DND-41 (cell line): ENCODE data around the gene IFNAR1.

Experiments used
- ATAC-seq: fragments of 200-7000 bp; cut with Tn5 transposase; 3 replicates; pipeline ENCODE4 v1.9.1; 2021; ENCODE audit warnings: low read depth; ENCODE audit not compliant: insufficient read depth
- DNase-seq: peaks from one replicate; pipeline ENCODE4 v3.0.0-alpha.2; 2020
- H2AFZ ChIP-seq: 2 replicates; pipeline ENCODE4 v1.6.0; 2012; ENCODE audit warnings: low read depth, low read length
- H3K27ac ChIP-seq: 2 replicates; pipeline ENCODE4 v1.5.1; 2012; ENCODE audit warnings: low read length, inconsistent platforms
- H3K27me3 ChIP-seq: fragments of 200-600 bp; sonication (generic); 2 replicates; pipeline ENCODE4 v1.6.0; 2012; ENCODE audit warnings: low read length, mild to moderate bottlenecking, inconsistent platforms; ENCODE audit not compliant: insufficient read depth, poor library complexity
- H3K36me3 ChIP-seq: 2 replicates; pipeline ENCODE4 v1.5.1; 2012; ENCODE audit warnings: low read length, inconsistent platforms; ENCODE audit not compliant: insufficient read depth
- H3K4me1 ChIP-seq: 2 replicates; pipeline ENCODE4 v1.5.1; 2012; ENCODE audit warnings: mild to moderate bottlenecking, low read length; ENCODE audit not compliant: insufficient read depth
- H3K4me2 ChIP-seq: 2 replicates; pipeline ENCODE4 v1.6.0; 2012; ENCODE audit warnings: mild to moderate bottlenecking, moderate library complexity, low read length, inconsistent platforms; ENCODE audit not compliant: insufficient read depth
- H3K4me3 ChIP-seq, 2 experiments: fragments of 200-600 bp in 1 of 2; shearing (Covaris generic) in 1 of 2; 2 replicates each; pipeline ENCODE4 v1.5.1; 2012 to 2016; ENCODE audit warnings: inconsistent platforms in 2 of 2, low read length in 2 of 2, mild to moderate bottlenecking in 2 of 2, low read depth in 1 of 2, moderate library complexity in 1 of 2
- H3K79me2 ChIP-seq: 2 replicates; pipeline ENCODE4 v1.6.0; 2012; ENCODE audit warnings: low read length, inconsistent platforms; ENCODE audit not compliant: insufficient read depth
- H3K9ac ChIP-seq: 2 replicates; pipeline ENCODE4 v1.6.0; 2012; ENCODE audit warnings: low read depth, mild to moderate bottlenecking, inconsistent platforms, low read length, moderate library complexity
- H3K9me3 ChIP-seq: 2 replicates; pipeline ENCODE4 v1.5.1; 2012; ENCODE audit warnings: low read length, moderate library complexity, mild to moderate bottlenecking, inconsistent platforms; ENCODE audit not compliant: insufficient read depth, severe bottlenecking
- H4K20me1 ChIP-seq: 2 replicates; pipeline ENCODE4 v1.6.0; 2012; ENCODE audit warnings: low read length; ENCODE audit not compliant: insufficient read depth
- EZH2 ChIP-seq: IDR thresholded peaks from 3 replicates; pipeline ENCODE4 v1.6.1; 2012; ENCODE audit warnings: borderline replicate concordance, low read depth, mild to moderate bottlenecking, moderate library complexity, low read length, inconsistent platforms; ENCODE audit not compliant: severe bottlenecking
- TF ChIP-seq, protein P1 (sequence below): IDR thresholded peaks from 2 replicates; pipeline ENCODE4 v1.5.1; 2012; ENCODE audit warnings: borderline replicate concordance, low read length, moderate library complexity, mild to moderate bottlenecking; ENCODE audit not compliant: poor library complexity, severe bottlenecking; ENCODE audit errors: extremely low read depth

Gene IFNAR1

DNA sequence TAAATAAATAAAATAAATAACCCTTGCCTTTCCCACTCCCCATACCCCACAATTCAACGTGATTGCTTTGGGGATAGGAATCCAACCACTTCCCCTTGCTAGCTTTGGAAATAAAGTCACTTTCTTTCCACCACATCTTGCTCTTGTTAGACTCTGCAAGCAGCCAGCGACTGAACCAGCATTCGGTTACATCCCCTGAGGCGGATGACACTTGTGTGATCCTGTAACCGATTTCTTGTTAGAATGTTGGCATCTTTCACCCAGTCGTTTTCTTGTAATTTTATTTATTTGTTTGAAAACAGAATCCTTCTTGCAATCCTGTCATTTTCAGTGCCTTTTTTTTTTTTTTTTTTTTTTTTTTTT is 76.8 kb downstream of the IFNAR1 start:
- H3K27ac ChIP-seq: no peak overlapping the region
- no peaks in the 10 kb centered on the region for H3K27me3 ChIP-seq
- no peak overlapping the region for H2AFZ ChIP-seq
- H3K9ac ChIP-seq: no peak overlapping the region
- H3K4me2 ChIP-seq: no peak overlapping the region
- no peaks in the 10 kb centered on the region; the same call in 1 of the 2 replicates for H4K20me1 ChIP-seq
- H3K4me1 ChIP-seq: peaks cover 54% of the 10 kb centered on the region
- H3K4me3 ChIP-seq: no peak overlapping the region
- TF ChIP-seq, protein P1, sequence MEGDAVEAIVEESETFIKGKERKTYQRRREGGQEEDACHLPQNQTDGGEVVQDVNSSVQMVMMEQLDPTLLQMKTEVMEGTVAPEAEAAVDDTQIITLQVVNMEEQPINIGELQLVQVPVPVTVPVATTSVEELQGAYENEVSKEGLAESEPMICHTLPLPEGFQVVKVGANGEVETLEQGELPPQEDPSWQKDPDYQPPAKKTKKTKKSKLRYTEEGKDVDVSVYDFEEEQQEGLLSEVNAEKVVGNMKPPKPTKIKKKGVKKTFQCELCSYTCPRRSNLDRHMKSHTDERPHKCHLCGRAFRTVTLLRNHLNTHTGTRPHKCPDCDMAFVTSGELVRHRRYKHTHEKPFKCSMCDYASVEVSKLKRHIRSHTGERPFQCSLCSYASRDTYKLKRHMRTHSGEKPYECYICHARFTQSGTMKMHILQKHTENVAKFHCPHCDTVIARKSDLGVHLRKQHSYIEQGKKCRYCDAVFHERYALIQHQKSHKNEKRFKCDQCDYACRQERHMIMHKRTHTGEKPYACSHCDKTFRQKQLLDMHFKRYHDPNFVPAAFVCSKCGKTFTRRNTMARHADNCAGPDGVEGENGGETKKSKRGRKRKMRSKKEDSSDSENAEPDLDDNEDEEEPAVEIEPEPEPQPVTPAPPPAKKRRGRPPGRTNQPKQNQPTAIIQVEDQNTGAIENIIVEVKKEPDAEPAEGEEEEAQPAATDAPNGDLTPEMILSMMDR: no peak
- no peak for TF ChIP-seq EZH2
- peaks cover 7% of the 10 kb centered on the region; the same call in 1 of the 2 replicates for H3K36me3 ChIP-seq
- ATAC-seq (no peak), DNase-seq (no peak)
- H3K9me3 ChIP-seq: no peaks in the 10 kb centered on the region
- peaks cover 34% of the 10 kb centered on the region for H3K79me2 ChIP-seq

DNA sequence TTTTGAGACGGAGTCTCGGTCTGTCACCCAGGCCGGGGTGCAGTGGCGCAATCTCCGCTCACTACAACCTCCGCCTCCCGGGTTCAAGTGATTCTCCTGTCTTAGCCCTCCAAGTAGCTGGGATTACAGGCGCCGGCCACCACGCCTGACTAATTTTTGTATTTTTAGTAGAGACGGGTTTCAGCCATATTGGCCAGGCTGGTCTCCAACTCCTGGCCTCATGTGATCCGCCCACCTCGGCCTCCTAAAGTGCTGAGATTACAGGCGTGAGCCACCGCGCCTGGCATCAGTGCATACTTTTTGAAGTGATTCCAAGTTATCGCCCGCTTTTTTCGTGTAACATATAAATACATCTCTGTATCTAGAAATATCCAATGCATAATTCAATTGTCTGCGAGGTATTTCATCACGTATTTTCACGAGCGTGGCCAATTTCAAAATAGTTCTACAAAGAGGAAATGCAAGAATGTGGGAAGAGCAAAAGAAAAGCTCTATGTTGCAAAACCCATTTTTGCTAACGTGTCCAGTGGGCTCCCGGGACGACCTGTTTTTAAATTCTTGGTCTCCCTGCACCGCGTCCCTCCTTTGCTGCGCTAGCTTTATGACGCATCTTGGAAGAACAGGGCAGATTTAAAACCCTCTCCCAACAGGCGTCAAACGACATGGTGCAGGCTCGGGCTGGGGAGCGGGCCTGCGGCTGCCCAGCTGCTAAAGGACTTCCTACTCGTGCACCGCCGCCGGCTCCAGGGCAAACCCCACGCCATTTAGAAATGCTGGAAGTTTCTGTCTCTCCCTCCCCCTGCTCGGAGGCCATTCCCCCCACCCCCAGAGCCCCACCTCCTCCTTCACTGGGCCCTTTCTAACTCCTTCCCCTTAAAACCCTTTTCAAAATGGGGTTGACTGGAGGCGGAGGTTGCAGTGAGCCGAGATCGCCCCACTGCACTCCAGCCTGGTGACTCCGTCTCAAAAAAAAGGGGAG is 77.5 kb downstream of the IFNAR1 start:
- peaks cover 14% of the 10 kb centered on the region; the same call in 1 of the 2 replicates for H3K36me3 ChIP-seq
- H3K27me3 ChIP-seq: no peaks in the 10 kb centered on the region
- no peaks in the 10 kb centered on the region for H3K9me3 ChIP-seq
- H3K4me2 ChIP-seq: peak overlapping the region; percentile 100
- H3K9ac ChIP-seq: peak overlapping the region; percentile 90
- H2AFZ ChIP-seq: peak overlapping the region; percentile 51
- DNase-seq (peak; percentile 44), ATAC-seq (peak; percentile 44)
- peaks cover 41% of the 10 kb centered on the region for H3K79me2 ChIP-seq
- H3K4me1 ChIP-seq: peaks cover 60% of the 10 kb centered on the region
- no peak for TF ChIP-seq EZH2
- TF ChIP-seq, protein P1: no peak
- peak overlapping the region; percentile 70 for H3K27ac ChIP-seq
- peak overlapping the region; percentile 21 to 89; a peak in 3 of 4 replicates for H3K4me3 ChIP-seq
- H4K20me1 ChIP-seq: peaks cover under 1% of the 10 kb centered on the region; the same call in 1 of the 2 replicates

DNA sequence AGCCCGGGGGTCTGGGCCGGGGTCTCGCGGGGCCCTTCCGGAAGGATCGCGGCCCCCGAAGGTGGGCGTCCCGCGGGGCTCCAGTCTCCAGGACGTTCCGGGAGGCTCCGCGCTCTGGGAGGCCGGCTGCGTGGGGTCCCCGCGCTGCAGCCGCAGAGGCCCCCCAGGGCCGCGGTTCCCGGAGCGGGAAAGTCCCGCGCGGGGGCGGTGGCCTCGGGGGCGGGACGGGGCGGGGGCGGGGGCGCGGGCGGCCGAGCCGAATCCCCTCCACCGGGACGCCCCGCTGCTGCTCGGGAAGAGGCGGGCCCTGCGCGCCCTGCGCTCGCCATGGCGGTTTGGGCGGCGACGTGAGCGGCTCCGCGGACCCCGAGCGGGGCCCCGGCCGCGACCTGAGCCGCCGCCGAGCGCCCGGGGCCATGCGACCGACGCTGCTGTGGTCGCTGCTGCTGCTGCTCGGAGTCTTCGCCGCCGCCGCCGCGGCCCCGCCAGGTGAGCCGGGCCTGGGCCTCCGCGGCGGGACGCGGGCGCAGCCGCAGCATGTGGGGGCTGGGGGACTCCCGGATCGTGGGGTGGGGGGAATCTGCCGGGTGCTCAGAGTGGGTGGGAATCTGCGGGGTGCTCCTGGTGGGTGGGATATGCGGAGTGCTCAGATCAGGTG is 78.5 kb downstream of the IFNAR1 start, which contains the start of gene IFNGR2:
IFNGR2 (plus strand) TSS at position 286 of the 658 bp plus-strand sequence; CDS start at position 417, 131 bp downstream.
- H4K20me1 ChIP-seq: peaks cover 7% of the 10 kb centered on the region; the same call in 1 of the 2 replicates
- peaks cover 15% of the 10 kb centered on the region; the same call in 1 of the 2 replicates for H3K36me3 ChIP-seq
- no peaks in the 10 kb centered on the region for H3K27me3 ChIP-seq
- peak within 1 kb of the TSS; percentile 89 to 91 for H3K4me3 ChIP-seq
- H3K4me1 ChIP-seq: peaks cover 62% of the 10 kb centered on the region
- DNase-seq: peak; percentile 62
- H3K9ac ChIP-seq: peak within 1 kb of the TSS; percentile 90
- no peak for TF ChIP-seq EZH2
- TF ChIP-seq, protein P1: no peak
- H3K9me3 ChIP-seq: no peaks in the 10 kb centered on the region
- peak within 1 kb of the TSS; percentile 75 for H2AFZ ChIP-seq
- H3K27ac ChIP-seq: peak within 1 kb of the TSS; percentile 70
- peak; percentile 74 for ATAC-seq
- H3K4me2 ChIP-seq: peak within 1 kb of the TSS; percentile 100
- peaks cover 50% of the 10 kb centered on the region for H3K79me2 ChIP-seq
